HepG2 (cell line): ENCODE data around the gene AJUBA. TPM values are rescaled to one million over a fixed set of nuclear protein-coding genes. Genes with fewer than 3 reads are reported as not detected.
A peak's percentile ranks its signal among the peaks of the same experiment; 100 is the strongest.

Experiments
- DRAP1 ChIP-seq: IDR thresholded peaks from 2 replicates; pipeline ENCODE4 v1.6.1; 2016; ENCODE audit warnings: missing genetic modification reagents, missing compliant biosample characterization
- ETV5 ChIP-seq: IDR thresholded peaks from 2 replicates; pipeline ENCODE4 v1.6.1; 2018; ENCODE audit warnings: missing biosample characterization, missing genetic modification reagents, inconsistent platforms, borderline replicate concordance
- HNF4G ChIP-seq, 2 experiments: sonication (generic) in 1 of 2; formaldehyde crosslinking in 1 of 2; IDR thresholded peaks; 2 replicates each; pipeline versions ENCODE4 v1.4.0 to v1.6.1; 2011 to 2020; ENCODE audit warnings: borderline replicate concordance in 2 of 2, low read depth in 2 of 2, mild to moderate bottlenecking in 2 of 2, low read length in 1 of 2, missing genetic modification reagents in 1 of 2, moderate library complexity in 1 of 2
- HNRNPK ChIP-seq: fragments of 200-400 bp; formaldehyde crosslinking; IDR thresholded peaks from 2 replicates; pipeline ENCODE4 v1.6.1; 2018; ENCODE audit warnings: low read length, low read depth, moderate library complexity, mild to moderate bottlenecking; ENCODE audit not compliant: poor library complexity, severe bottlenecking
- HOXA5 ChIP-seq: sonication (generic); formaldehyde crosslinking; IDR thresholded peaks from 2 replicates; pipeline ENCODE4 v1.4.0; 2020; ENCODE audit warnings: missing genetic modification reagents
- JARID2 ChIP-seq: sonication (generic); formaldehyde crosslinking; IDR thresholded peaks from 2 replicates; pipeline ENCODE4 v1.8.1; 2023; ENCODE audit warnings: missing genetic modification reagents, inconsistent platforms; ENCODE audit not compliant: insufficient replicate concordance
- MZF1 ChIP-seq: sonication (generic); formaldehyde crosslinking; IDR thresholded peaks from 2 replicates; pipeline ENCODE4 v1.8.1; 2023; ENCODE audit warnings: mild to moderate bottlenecking, missing genetic modification reagents, borderline replicate concordance
- NCOA2 ChIP-seq: sonication (generic); formaldehyde crosslinking; IDR thresholded peaks from 2 replicates; pipeline ENCODE4 v1.8.0; 2022; ENCODE audit warnings: inconsistent platforms
- NFAT5 ChIP-seq: sonication (generic); formaldehyde crosslinking; IDR thresholded peaks from 2 replicates; pipeline ENCODE4 v1.4.0; 2020; ENCODE audit warnings: missing genetic modification reagents
- THAP11 ChIP-seq: IDR thresholded peaks from 2 replicates; pipeline ENCODE4 v1.6.1; 2016; ENCODE audit warnings: missing biosample characterization, missing genetic modification reagents
- ZBTB39 ChIP-seq: sonication (generic); formaldehyde crosslinking; IDR thresholded peaks from 2 replicates; pipeline ENCODE4 v1.5.0; 2020; ENCODE audit warnings: missing genetic modification reagents
- ZFP36 ChIP-seq: fragments of 150-350 bp; IDR thresholded peaks from 2 replicates; pipeline ENCODE4 v1.6.1; 2018; ENCODE audit warnings: borderline replicate concordance, low read length, low read depth; ENCODE audit not compliant: partially characterized antibody
- ZNF292 ChIP-seq: sonication (generic); formaldehyde crosslinking; IDR thresholded peaks from 2 replicates; pipeline ENCODE4 v1.8.1; 2022; ENCODE audit warnings: mild to moderate bottlenecking, low read depth, missing genetic modification reagents, borderline replicate concordance
- ZNF512B ChIP-seq: sonication (generic); formaldehyde crosslinking; IDR thresholded peaks from 2 replicates; pipeline ENCODE4 v1.5.1; 2020; ENCODE audit warnings: missing genetic modification reagents, mild to moderate bottlenecking, borderline replicate concordance
- ZNF547 ChIP-seq: sonication (generic); formaldehyde crosslinking; IDR thresholded peaks from 2 replicates; pipeline ENCODE4 v1.5.1; 2020; ENCODE audit warnings: mild to moderate bottlenecking, missing genetic modification reagents
- ZNF749 ChIP-seq: sonication (generic); formaldehyde crosslinking; IDR thresholded peaks from 2 replicates; pipeline ENCODE4 v1.8.0; 2022; ENCODE audit warnings: mild to moderate bottlenecking, missing genetic modification reagents, moderate library complexity, borderline replicate concordance
- ZSCAN25 ChIP-seq: sonication (generic); formaldehyde crosslinking; IDR thresholded peaks from 2 replicates; pipeline ENCODE4 v1.8.0; 2022; ENCODE audit warnings: mild to moderate bottlenecking, missing genetic modification reagents
- polyA plus RNA-seq, 8 experiments: library from polyadenylated mRNA; depleted of rRNA in 3 of 8; stranded (reverse) in 7 of 8; unstranded in 1 of 8; fragments of >200 nt; fragmentation: Illumina TruSeq in 4 of 8; extraction: Trizol in 4 of 8; gene quantifications; 2 replicates each; pipeline versions ENCODE4 v1.2.1 to v1.2.3, GENCODE V29; 2011 to 2016; ENCODE audit warnings: low read depth in 4 of 8, missing spikeins in 1 of 8, mixed read lengths in 1 of 8; ENCODE audit not compliant: insufficient read depth in 1 of 8
- total RNA-seq, 5 experiments: library from RNA; depleted of rRNA; stranded (reverse); fragments of >200 nt; fragmentation: Illumina TruSeq; extraction: Trizol; gene quantifications; 2 replicates each; pipeline ENCODE4 v1.2.3, GENCODE V29; 2016; ENCODE audit warnings: low read depth in 1 of 5

AJUBA gene
- total and polyA plus RNA-seq, 2 of the 13 experiments (the other 11 are each of a cell fraction or from before 2014, with no cell fraction given) = 157 to 241 TPM

- peak; percentile 79 for TF ChIP-seq ETV5
- TF ChIP-seq ZBTB39 = no peak
- no peak for TF ChIP-seq ZFP36
- TF ChIP-seq HNF4G (IDR thresholded peaks at IDR 0.05; ENCODE audit: borderline replicate concordance, low read depth, low read length) = peak; percentile 98
- TF ChIP-seq HNF4G (CRISPR knock-in tag; IDR thresholded peaks at IDR 0.05; ENCODE audit: borderline replicate concordance, low read depth) = peak; percentile 97; the same call in 1 of the 2 replicates
- TF ChIP-seq HNRNPK = peak; percentile 99
- TF ChIP-seq JARID2 (CRISPR knock-in tag) = peak; percentile 88
- peak; percentile 55; the same call in 1 of the 2 replicates for TF ChIP-seq MZF1 (CRISPR knock-in tag)
- no peak for TF ChIP-seq ZNF512B (CRISPR knock-in tag)
- TF ChIP-seq ZNF547 (CRISPR knock-in tag) = peak; percentile 84; the same call in 1 of the 2 replicates
- no peak for TF ChIP-seq NFAT5 (CRISPR knock-in tag)
- TF ChIP-seq NCOA2 (CRISPR knock-in tag) = peak; percentile 96
- no peak for TF ChIP-seq HOXA5
- TF ChIP-seq DRAP1 (CRISPR knock-in tag) = peak; percentile 49; the same call in 1 of the 2 replicates
- peak; percentile 84 for TF ChIP-seq THAP11 (CRISPR knock-in tag)
- peak; percentile 65; the same call in 1 of the 2 replicates for TF ChIP-seq ZNF292 (CRISPR knock-in tag)
- peak; percentile 91 for TF ChIP-seq ZSCAN25 (CRISPR knock-in tag)
- no peak for TF ChIP-seq ZNF749 (CRISPR knock-in tag)
These were observed 4.5 kb downstream of the AJUBA start (continued) for GRCh38 chr14:22977684-22978486.
